Measurements from ENCODE around the gene MPZL3. TPM values are rescaled to one million over a fixed set of nuclear protein-coding genes. Genes with fewer than 3 reads are reported as not detected.

Gene MPZL3
- total RNA-seq: 1 to 10 TPM; 2.7 to 9.3 (median 6.8) TPM
- long read RNA-seq: 0 reads

- peak within 1 kb of the TSS; percentile 58 to 93 (median 83) for H3K4me3 ChIP-seq
- TF ChIP-seq CTCF (IDR thresholded peaks at IDR 0.05) (no peak), POLR2A (IDR thresholded peaks at IDR 0.05) (peak; percentile 76)
- intact Hi-C loops (cut with DNase I): no loop called here
- H3K4me1 ChIP-seq: peaks cover 0 to 8% (median 0%) of the 10 kb centered on the region in 4 donors
- H3K36me3 ChIP-seq: peaks cover 0 to 5% (median 0%) of the 10 kb centered on the region in 4 donors
- no peaks in the 10 kb centered on the region for H3K9me3 ChIP-seq
- peak; percentile 71 to 88 (median 80) for ATAC-seq
- peak; percentile 79 to 91 (median 85) for DNase-seq
- 4% methylated on average over 19 of the region's 33 CpGs for WGBS (ENCODE audit: insufficient coverage, low coverage, low lambda C conversion rate, missing lambda C conversion rate)
- H3K27me3 ChIP-seq: no peaks in the 10 kb centered on the region
- H3K27ac ChIP-seq: peak within 1 kb of the TSS; percentile 85 to 96 (median 95)
Observed at GRCh38 chr11:118251858-118252652, at the start of gene MPZL3. TSS of gene MPZL3 (minus strand) at chr11:118252365. CDS start at chr11:118252294, 71 bp downstream.

GRCh38 chr11:118301600-118302195, 49.5 kb upstream of the MPZL3 start:
- intact Hi-C loops (cut with DNase I): loop anchor here in 1 of 2 donors (10.0 kb wide), 1 partner anchor 53 kb away; the partner anchor contains the start of gene UBE4A
- no peak for TF ChIP-seq POLR2A (IDR thresholded peaks at IDR 0.05)
- TF ChIP-seq CTCF (IDR thresholded peaks at IDR 0.05): no peak
- H3K36me3 ChIP-seq: no peaks in the 10 kb centered on the region
- H3K27ac ChIP-seq: no peak overlapping the region
- no peaks in the 10 kb centered on the region for H3K9me3 ChIP-seq
- 51% methylated on average over 7 of the region's 8 CpGs for WGBS (ENCODE audit: insufficient coverage, low coverage, low lambda C conversion rate, missing lambda C conversion rate)
- no peak overlapping the region for H3K4me3 ChIP-seq
- DNase-seq (no peak), ATAC-seq (no peak)
- H3K27me3 ChIP-seq: no peaks in the 10 kb centered on the region
- H3K4me1 ChIP-seq: no peaks in the 10 kb centered on the region

GRCh38 chr11:118295815-118296454, 43.8 kb upstream of the MPZL3 start:
- no peak for DNase-seq
- no peaks in the 10 kb centered on the region for H3K27me3 ChIP-seq
- intact Hi-C loops (cut with DNase I): loop anchor here (5.0 to 10.0 kb wide), 2 partner anchors 56 to 151 kb away; no protein-coding TSS in a partner anchor
- WGBS (ENCODE audit: insufficient coverage, low coverage, low lambda C conversion rate, missing lambda C conversion rate): 27% methylated on average over 3 of the region's 3 CpGs
- ATAC-seq: peak; percentile 67 to 83 (median 76)
- TF ChIP-seq CTCF (IDR thresholded peaks at IDR 0.05) (peak; percentile 63 to 72 (median 68)), POLR2A (IDR thresholded peaks at IDR 0.05) (no peak)
- no peaks in the 10 kb centered on the region for H3K36me3 ChIP-seq
- no peaks in the 10 kb centered on the region for H3K9me3 ChIP-seq
- H3K4me3 ChIP-seq: no peak overlapping the region
- H3K4me1 ChIP-seq: peaks cover 0 to 7% (median 0%) of the 10 kb centered on the region in 4 donors
- H3K27ac ChIP-seq: no peak overlapping the region

- ATAC-seq (peak in 1 of 4 donors; percentile 6), DNase-seq (no peak)
- Histone ChIP-seq H3K27me3 (no peaks in the 10 kb centered on the region), H3K9me3 (no peaks in the 10 kb centered on the region), H3K27ac (no peak overlapping the region), H3K4me1 (peaks cover 0 to 7% (median 0%) of the 10 kb centered on the region in 4 donors), H3K4me3 (no peak overlapping the region), H3K36me3 (no peaks in the 10 kb centered on the region)
- TF ChIP-seq CTCF (IDR thresholded peaks at IDR 0.05) (no peak), POLR2A (IDR thresholded peaks at IDR 0.05) (no peak)
- WGBS (ENCODE audit: insufficient coverage, low coverage, low lambda C conversion rate, missing lambda C conversion rate): 71% methylated on average over 5 of the region's 5 CpGs
- intact Hi-C loops (cut with DNase I): loop anchor here (5.0 to 10.0 kb wide), 2 partner anchors 57 to 150 kb away; no protein-coding TSS in a partner anchor
Observed at GRCh38 chr11:118295199-118295598, 43.0 kb upstream of the MPZL3 start.
